GM18520 (cell line): Measurements from ENCODE around the gene NTN5.
A peak's percentile ranks its signal among the peaks of the same experiment; 100 is the strongest.
"Not testable (repeated sequence)": the region's sequence is repeated elsewhere in the genome, so short reads cannot be mapped to it uniquely, and the experiment has no call there.

Experiments
- ATAC-seq: cut with Tn5 transposase; IDR thresholded peaks from one replicate; pipeline ENCODE4 v1.9.1; 2021; ENCODE audit not compliant: unreplicated experiment

NTN5 gene

GRCh38 chr19:48670699-48671445 lies 1.9 kb downstream of the NTN5 start:
- no peak for ATAC-seq

- ATAC-seq, result no peak
Measured at GRCh38 chr19:48669903-48670668, 2.7 kb downstream of the NTN5 start.

- ATAC-seq, result no peak
Measured at GRCh38 chr19:48668761-48669160, 4.1 kb downstream of the NTN5 start.

GRCh38 chr19:48668332-48668731 lies 4.5 kb downstream of the NTN5 start:
- no peak for ATAC-seq

- no peak for ATAC-seq
Measured at GRCh38 chr19:48665786-48666185, 7.0 kb downstream of the NTN5 start.

GRCh38 chr19:48664476-48664875 lies 8.3 kb downstream of the NTN5 start:
- ATAC-seq, result no peak

GRCh38 chr19:48663667-48664066 lies 9.2 kb downstream of the NTN5 start:
- no peak for ATAC-seq

GRCh38 chr19:48661711-48662090 lies 11.1 kb downstream of the NTN5 start:
- ATAC-seq, result no peak

- ATAC-seq, result peak; percentile 45
Measured at GRCh38 chr19:48660852-48661710, 11.7 kb downstream of the NTN5 start.

- ATAC-seq, result no peak
Measured at GRCh38 chr19:48659768-48660167, 13.0 kb downstream of the NTN5 start.

GRCh38 chr19:48658483-48658882 lies 14.3 kb downstream of the NTN5 start:
- ATAC-seq, result no peak

GRCh38 chr19:48657828-48658227 lies 15.0 kb downstream of the NTN5 start:
- not testable (repeated sequence) for ATAC-seq

- ATAC-seq, result no peak
Measured at GRCh38 chr19:48656840-48657474, 15.9 kb downstream of the NTN5 start.

GRCh38 chr19:48654299-48655059 lies 18.3 kb downstream of the NTN5 start:
- no peak for ATAC-seq

GRCh38 chr19:48651683-48652048 lies 21.2 kb downstream of the NTN5 start:
- no peak for ATAC-seq

GRCh38 chr19:48650974-48651682 lies 21.7 kb downstream of the NTN5 start:
- no peak for ATAC-seq

- no peak for ATAC-seq
Measured at GRCh38 chr19:48648134-48648533, 24.7 kb downstream of the NTN5 start.

- no peak for ATAC-seq
Measured at GRCh38 chr19:48646722-48647216, 26.0 kb downstream of the NTN5 start.

- ATAC-seq, result peak; percentile 57
Measured at GRCh38 chr19:48646001-48646721, 26.7 kb downstream of the NTN5 start, which contains the start of gene CA11. Gene CA11 (minus strand): TSS chr19:48646187. CDS start chr19:48645632, 555 bp downstream.
